HG03025 (cell line): ENCODE results near the gene ATOH8.

Source experiments
- ATAC-seq: cut with Tn5 transposase; IDR thresholded peaks from one replicate; pipeline ENCODE4 v1.9.1; 2021; ENCODE audit warnings: mild to moderate bottlenecking, moderate library complexity; ENCODE audit not compliant: unreplicated experiment, low FRiP score

The ATOH8 gene

DNA sequence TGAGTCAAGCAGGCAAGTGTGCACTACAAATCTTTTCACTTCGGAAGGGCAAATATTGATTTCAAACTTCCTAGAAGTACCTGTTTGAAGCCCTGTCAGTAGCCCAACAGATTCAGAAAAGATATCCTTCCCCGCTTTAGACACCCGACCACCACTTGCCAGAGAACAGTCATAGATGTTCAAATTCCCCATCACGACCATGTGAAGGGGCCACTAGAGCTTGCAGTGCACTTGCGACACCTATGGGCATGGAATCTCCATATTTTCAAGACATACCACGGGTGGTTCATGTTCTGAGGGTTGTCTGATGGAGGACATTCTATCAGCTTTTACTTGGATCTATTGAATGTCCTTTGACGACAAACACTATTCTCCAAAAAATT is 35.8 kb upstream of the ATOH8 start:
- ATAC-seq, result no peak

DNA sequence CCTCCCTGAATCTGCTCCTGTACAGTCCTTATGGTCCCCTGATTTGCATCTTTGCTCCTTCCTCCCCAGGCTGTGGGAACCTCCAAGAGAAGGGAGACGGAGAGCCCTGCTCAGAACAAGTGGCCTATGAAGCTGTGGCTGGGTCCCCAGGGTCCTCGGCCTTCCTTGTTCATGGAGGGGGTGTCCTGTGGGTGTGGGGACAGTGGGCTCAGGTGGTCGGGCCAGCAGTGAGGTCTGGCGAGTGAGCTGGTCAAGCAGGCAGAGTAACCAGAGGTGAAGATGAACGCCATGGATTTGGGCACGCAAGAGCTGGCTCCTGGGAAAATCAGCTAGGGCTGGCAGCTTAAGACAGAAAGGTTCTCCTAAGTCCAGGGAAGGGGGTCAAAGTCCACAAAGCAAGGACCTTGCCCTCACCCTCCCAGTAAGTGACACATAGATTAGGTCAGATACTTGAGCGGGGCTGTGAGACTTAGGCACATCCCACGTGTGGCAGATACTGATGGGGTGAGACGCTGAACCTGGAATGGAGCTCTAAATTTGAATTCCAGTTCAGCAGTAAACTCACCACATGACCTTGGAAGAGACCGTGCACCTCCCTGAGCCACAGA is 34.8 kb upstream of the ATOH8 start:
- no peak for ATAC-seq

DNA sequence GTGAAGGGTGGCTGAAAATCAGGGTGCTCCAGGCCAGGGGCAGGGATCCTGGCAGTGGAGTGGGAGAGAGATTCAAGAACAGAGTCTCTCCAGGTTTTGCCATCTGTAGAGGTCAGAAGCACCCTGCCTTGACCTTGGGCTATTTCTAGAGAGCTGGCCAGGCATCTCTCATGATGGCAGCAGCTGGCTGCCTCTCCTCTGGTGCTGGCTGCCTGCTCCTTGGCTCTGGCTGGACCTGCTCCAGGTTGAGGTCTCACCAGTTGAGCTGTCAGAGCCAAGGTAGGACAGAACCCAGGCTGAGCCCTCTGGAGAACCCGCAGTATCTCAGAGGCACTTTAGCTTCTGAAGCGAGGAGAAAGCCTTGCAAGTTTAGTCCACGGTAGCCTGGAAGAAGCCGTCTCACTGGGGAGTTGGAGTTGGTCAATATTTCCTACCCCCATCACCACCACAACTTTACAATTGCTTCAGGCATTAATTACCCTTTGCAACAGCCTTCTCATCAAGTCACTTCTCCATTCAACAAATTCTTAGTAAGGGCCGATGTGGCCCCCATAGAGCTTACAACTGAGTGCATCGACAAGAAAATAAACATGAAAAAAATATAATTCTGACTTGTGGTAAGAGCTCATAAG is 34.1 kb upstream of the ATOH8 start:
- no peak for ATAC-seq

DNA sequence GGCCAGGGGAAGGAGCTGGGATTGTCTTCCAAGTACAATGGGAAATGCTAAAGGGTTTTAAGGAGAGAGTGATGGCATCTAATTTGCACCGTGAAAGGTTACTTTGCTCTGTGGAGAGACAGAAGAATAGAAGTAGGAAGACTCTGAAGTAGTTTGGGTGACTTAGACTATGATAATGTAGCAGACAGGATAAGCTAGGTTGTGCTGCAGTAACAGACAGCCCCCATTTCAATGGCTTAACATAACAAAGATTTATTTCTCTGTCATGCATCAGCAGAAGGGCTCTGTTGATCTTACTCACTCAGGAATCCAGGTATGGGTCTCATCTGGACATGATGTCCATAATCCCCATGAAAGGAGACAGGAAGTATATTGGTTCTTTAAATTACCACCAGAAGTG is 33.3 kb upstream of the ATOH8 start:
- ATAC-seq, result no peak

DNA sequence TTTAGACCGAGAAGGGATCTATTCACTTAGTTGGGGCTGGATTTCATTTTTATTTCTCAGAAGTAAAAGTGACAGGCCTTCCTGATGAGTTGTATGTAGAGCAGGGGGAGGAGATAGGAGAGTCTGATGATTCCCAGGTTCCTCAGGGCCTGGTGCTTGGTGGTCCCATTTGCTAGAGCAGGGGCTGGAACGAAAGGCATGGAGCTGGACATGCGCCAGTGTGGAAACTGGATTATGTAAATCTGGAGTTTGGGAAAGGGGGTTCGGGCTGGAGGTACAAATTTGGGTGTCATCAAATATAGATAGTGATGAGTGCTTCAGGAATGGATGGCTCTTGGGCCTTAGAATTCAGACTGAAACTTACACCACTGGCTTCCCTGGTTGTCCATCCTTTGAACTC is 32.1 kb upstream of the ATOH8 start:
- ATAC-seq, result no peak

DNA sequence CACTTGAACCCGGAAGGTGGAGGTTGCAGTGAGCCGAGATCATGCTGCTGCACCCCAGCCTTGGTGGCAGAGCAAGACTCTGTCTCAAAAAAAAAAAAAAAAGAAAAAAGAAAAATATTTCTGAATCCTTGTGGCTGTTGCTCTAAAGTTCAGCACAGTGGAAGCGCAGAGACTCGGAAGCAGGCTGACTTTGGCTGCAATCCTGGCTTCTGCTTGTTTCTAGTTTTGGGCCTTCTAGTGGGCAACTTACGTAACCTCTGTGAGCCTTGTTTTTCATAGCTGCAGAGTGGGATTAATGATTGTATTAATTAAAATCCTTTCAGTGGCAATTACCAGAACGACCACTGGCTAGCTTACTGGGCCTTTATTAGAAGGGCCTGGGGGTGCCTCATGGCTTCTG is 31.3 kb upstream of the ATOH8 start:
- no peak for ATAC-seq

DNA sequence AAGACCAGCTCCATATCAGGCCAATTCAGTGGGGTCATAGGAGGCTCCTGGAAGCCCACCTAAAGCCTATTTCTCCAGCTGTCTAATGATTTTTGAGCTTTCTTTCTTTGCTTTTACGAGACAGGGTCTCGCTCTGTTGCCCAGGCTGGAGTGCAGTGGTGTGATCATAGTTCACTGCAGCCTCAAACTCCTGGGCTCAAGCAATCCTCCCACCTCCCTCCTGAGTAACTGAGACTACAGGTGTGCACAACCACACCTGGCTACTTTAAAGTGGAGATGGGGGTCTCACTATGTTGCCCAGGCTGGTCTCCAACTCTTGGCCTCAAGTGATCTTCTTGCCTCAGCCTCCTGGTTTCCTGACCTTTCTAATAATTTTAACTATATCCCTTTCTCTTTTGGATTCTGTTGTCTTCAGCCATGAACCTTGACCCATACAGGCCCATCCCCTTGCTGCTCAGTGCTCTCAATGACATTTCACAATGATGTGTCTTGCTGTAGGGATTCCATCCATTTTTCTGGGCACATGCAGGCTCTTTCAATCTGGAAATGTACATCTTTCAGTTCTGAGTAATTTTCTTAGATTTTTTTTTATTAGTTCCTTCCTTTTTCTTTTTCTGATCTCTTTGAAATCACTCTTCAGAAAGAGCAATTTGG is 30.0 kb upstream of the ATOH8 start:
- no peak for ATAC-seq

DNA sequence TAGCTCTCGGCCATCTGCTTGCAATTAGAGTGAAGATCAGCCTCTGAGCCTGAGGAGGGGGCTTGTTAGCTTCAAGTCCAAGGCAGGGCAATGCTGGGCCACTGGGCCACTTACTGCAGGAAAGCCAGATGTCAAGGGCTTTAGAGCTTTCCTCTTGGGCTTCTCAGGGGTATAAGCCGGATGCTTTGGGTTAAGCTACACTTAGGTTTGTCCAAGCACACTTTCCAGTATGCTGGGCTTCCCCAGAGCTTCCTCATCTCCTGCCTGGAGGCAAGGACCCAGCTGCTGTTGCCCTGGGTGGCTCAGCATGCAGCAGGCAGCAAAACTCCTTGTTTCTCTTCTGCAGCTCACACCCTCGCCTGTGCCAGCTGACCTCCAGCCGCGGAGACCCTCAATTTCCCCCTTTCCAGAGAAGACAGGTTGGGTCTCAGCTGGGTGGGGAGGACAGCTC is 29.0 kb upstream of the ATOH8 start:
- no peak for ATAC-seq

DNA sequence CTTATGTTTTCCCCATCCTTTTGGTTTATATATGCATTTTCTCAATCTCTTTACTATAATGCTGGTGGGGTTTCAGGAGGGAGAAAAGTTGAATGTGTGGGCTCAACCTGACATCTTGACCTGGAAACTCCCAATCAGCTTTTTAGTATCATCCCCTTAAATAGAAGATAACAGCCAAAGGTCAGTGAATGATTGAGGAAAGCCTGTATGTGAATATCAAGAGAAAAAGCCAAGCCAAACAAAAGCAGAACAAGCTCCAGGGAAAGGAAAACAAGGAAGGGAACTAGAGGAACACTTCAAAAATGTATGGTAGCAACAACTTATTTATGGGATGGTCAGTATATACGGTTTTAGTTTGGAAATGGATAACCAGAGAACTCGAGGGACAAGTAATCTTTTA is 28.3 kb upstream of the ATOH8 start:
- no peak for ATAC-seq

DNA sequence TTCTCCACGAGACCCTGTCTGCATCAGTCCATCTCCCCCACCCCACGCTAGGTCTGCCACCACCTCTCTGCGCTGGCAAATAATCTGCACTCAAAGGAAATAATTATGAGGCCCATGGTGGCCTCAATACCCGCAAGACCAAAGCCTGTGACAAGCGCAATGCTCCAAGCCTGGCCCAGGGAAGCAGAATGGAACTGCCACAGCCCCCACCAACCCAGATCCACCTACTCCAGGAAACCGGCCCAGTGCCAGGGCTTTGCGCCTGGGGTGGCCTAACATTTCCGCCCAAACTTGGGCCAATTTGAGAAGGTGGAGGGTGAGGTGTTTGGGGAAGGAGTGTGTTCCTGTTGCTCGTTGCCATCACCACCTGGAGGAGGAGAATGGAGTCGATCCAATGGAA is 26.0 kb upstream of the ATOH8 start:
- no peak for ATAC-seq

DNA sequence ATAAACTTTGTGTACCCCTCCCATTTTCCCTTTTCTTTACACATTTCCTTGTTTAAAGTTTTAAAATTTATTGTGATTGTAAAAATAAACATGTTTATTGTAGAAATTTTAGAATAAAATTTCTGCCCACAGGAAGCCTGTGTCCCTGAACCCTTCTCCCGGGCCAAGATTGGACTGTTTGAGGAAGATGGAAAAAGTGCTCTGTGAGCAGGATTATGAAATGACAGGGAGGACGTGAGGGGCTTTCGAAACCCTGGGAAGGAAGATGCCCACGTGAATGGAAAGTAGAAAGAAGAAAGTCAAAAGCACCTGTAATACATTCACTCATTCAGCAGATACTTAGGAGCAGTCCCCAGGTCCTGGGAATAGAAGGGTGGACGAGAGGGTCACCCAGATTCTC is 25.4 kb upstream of the ATOH8 start:
- ATAC-seq, result no peak

DNA sequence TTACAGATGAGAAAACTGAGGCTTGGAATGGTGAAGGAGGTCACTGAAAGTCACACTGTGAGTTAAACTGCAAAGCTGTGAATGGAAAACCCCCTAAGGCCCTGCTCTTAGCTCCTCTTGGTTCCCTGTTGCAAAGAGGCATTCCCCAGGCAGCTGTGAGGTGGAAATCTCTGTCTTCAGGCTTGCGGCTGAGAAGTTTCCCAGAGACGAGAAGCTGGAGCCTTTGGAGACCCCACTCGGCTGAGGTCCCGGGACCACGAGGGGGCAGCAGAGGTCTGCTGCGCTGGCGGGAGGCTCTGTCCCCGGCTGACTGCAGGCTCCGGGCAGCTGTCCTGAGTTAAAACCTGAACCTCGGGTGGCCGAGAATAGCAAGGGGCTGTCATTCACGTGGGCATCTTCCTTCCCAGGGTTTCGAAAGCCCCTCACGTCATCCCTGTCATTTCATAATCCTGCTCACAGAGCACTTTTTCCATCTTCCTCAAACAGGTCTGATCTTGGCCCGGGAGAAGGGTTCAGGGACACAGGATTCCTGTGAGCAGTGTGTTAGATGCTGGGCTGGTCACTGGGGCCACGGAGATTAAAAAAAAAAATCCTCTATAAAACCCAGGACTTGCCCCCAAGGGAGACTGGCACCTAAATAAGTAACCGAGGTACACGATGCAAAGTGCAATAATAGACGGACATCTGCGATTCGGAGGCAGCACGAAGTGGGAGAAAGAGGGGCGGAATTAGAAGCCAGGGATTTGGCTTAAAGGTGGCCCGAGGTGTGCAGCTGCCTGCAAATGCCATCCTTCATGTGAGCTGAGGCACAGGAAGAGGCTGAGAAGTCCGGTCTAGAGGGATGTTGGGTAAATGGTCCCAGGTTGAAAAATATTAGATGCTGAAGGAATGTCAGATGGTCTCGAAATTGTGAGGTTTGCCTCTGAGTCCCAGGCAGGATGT is 24.6 kb upstream of the ATOH8 start:
- ATAC-seq, result no peak

DNA sequence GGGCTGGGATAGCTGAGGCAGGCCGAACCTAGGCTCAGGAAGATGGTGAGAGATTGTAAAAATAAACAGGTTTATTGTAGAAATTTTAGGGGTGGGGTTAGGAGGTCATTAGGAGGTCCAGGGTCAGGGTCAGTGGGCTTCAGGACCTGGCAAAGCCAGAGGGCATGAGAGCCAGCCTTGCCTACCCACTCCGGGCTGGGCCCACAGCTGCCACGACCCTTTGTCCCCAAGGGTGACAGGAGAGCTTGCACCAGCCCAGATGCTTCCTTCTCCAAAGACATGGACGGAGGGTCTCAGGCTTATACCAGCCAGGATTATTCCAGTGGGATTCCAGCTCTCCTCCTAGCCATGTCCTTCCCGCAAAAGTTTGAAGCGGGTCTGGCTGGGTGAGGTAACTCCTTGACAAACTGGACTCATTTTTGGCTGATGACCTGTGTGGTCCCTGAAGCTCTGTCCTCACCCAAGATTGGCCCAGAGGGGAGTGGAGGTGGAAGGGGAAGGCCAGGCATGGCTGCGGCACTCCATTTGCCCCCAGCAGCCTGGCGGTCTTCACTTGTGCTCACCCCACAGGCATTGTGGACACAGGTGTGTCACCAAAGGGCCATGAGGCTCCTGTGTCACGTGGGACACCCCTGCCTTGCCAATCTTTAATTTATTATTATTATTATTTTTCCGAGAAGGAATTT is 23.8 kb upstream of the ATOH8 start:
- no peak for ATAC-seq

DNA sequence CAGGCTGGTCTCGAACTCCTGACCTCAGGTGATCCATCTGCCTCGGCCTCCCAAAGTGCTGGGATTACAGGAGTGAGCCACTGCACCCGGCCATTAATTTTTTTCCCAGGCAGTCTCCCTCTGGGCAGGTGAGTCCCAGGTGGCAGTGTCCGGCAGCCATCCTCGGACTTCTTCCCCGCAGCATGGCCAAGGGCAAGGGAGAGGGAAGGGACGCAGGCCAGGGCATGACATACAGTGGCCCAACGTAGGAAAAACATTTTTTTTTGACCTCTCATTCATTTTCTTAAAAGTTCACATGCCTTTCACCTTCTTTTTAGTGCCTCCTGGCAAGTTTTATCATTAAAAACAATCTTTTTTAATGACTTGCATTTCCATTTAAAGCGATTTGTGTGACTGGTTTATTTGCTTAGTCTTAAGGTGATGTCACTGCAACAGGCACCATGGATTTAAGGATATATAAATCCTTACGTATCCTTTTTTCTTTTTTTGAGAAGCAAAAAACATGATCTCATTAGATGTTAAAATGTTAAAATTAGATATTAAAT is 23.0 kb upstream of the ATOH8 start:
- ATAC-seq, result no peak

DNA sequence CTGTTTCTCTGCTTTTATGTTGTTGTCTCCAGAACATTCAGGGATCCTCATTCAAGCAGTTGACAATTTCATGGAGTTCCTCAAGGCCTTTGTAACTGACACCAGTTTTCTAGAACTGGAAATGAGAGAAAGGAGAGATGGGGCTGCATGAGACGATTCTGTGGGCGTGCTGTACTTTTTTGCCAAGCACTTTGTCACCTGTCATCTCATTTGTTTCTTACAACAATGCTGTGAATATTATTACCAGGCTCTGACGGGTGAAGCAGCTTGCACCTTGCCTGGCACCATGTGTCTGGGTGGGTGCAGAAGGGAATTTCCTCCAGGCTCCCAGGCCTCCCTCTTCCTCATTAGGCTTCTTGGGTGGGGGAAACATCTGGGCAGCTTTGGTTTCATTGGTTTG is 22.2 kb upstream of the ATOH8 start:
- no peak for ATAC-seq

DNA sequence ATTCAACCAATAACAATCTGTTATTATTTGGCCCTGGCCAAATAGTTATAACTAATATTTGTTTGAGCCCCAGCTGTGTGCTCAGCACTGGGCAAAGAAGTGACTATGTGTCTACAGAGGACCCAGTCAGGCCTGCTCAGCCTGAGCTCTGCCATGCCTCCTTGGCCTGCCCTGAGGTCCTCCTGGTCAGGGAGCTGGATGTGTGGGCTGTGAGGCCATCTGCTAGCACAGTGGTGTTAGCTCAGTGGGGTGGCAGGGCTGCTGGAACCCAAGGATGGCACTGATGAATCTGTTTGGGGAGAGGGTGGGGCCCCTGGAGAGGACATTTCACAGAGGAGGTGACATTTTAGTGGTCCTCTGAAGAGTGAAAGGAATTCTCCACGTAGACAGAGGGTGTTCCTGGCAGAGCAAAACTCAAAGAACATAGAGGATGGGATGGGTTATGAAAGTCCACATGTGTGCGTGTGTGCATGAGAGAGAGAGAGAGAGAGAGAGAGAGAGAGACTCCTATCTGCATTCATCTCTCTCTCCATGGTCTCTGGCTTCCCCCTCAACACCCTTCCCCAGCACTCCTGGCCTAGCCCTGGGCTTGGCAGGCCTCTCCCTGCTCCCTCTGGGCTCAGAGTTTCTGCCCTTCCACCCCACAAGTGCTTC is 21.2 kb upstream of the ATOH8 start:
- ATAC-seq, result no peak

DNA sequence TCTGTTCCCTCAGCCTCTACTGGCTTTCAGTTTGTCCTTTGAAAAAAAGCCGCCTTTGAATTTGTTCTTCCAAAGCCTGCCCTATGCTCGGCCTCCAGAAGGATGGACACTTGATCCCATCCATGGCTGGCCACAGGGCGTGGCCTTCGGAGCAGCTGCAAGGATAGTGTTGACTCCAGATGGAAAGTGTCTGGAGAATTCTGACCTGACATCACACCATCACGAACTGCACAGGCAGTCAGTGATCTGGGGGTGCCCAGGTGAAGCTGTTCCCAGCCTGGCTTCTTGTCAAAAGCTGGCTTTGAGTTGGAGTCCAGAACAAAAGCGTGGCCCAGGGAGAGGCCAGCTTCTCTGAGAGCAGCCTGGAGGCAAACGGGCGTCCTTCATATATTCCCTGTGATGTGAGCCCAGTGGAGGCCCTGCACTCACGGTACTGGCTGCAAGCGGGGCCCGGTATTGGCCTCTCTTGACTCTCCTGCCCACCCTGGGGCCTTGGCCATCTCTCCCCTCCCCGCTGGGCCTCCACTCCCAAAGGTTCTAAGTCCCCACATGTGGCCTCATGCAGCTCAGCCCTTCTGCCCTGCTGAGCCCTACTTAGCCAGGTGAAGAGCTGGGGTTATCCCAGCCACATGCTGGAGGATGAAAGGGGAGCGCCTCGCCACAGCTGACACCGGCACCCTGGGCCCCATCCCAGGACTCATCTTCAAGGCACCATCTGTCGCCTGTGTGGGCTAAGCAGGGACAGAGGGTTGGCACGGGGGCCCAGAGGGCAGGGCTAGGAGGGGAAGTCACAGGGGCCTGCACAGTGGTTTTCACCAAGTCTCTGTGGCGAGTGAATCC is 20.4 kb upstream of the ATOH8 start:
- ATAC-seq, result no peak

DNA sequence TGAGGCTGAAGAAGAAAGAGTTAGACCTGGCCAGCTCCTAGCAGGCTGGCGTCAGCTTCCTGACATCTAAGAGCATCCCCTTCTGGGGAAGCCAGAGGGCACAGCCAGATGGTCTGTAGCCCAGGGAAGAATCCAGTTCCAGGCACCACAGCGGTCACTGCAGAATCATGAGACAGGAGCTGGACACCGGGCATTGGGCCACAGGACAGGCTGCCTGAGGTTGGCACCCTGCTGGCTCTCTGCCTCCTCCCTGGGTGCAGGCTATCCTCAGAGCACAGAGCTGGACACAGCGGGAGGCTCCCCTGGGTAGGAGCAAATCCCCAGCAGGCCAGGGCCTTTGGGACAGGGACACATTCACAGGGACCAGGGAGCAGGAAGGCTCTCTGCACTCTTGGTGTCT is 19.8 kb upstream of the ATOH8 start:
- no peak for ATAC-seq
